ENCODE measurements around the gene CTSL.

The CTSL gene

DNA sequence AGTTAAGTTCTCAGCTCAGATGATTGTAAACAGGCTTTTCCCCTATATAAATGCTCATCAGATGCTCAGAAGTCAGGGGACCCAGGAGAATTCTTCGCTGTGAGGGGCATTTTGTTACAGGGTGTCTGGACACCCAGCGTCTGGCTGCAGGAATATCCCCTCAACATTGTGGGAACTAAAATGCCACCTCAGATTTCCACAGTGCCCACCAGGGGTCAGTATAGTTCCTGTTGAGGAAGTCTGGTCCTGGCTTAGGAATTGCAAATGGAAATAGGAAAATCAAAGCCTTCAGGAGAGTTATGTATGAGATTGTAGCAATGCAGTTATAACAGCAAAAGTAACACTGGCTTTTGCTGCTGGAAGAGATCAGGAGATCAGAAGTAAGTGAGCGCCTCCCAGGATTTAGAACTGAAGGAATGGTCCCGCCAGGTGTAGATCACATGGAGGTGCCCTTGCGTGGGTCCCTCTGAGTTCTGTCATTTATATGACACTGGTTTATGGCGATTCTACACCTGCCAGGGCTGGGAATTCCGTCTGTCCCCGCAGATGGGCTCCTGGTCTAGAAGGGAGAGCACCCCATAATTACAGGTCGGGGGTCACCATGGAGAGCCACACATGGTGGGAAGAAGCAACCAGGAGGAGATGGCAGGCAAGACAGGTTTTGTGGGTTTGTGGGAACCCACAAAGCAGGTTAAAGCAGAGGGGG, 47.1 kb upstream of the CTSL start:
- no peak overlapping the region for H3K27ac ChIP-seq (ENCODE audit: low read depth, low read length)
- H3K4me1 ChIP-seq (ENCODE audit: control insufficient read depth, low read length): no peaks in the 10 kb centered on the region
- H3F3A ChIP-seq (ENCODE audit: control insufficient read depth, insufficient read depth): no peaks in the 10 kb centered on the region
- H3K9me2 ChIP-seq (replicated peaks; ENCODE audit: control insufficient read depth, low read length): no peaks in the 10 kb centered on the region
- TF ChIP-seq, protein P1, sequence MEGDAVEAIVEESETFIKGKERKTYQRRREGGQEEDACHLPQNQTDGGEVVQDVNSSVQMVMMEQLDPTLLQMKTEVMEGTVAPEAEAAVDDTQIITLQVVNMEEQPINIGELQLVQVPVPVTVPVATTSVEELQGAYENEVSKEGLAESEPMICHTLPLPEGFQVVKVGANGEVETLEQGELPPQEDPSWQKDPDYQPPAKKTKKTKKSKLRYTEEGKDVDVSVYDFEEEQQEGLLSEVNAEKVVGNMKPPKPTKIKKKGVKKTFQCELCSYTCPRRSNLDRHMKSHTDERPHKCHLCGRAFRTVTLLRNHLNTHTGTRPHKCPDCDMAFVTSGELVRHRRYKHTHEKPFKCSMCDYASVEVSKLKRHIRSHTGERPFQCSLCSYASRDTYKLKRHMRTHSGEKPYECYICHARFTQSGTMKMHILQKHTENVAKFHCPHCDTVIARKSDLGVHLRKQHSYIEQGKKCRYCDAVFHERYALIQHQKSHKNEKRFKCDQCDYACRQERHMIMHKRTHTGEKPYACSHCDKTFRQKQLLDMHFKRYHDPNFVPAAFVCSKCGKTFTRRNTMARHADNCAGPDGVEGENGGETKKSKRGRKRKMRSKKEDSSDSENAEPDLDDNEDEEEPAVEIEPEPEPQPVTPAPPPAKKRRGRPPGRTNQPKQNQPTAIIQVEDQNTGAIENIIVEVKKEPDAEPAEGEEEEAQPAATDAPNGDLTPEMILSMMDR (IDR thresholded peaks at IDR 0.05; ENCODE audit: low read depth, low read length, poor library complexity, severe bottlenecking): peak; percentile 76
- no peak for TF ChIP-seq EZH2phosphoT487 (IDR thresholded peaks at IDR 0.05; ENCODE audit: borderline replicate concordance, low read length)
- no peaks in the 10 kb centered on the region for H4K20me1 ChIP-seq (ENCODE audit: control insufficient read depth, insufficient read depth, low read depth, low read length)
- no peak overlapping the region for H3K4me2 ChIP-seq (ENCODE audit: low read length)
- H3K9me3 ChIP-seq (ENCODE audit: control insufficient read depth, insufficient read depth, low read length): no peaks in the 10 kb centered on the region
- H3K79me2 ChIP-seq (ENCODE audit: control insufficient read depth, low read length): no peaks in the 10 kb centered on the region
- H3K4me3 ChIP-seq (ENCODE audit: low read length): no peak overlapping the region
- H3K27me3 ChIP-seq (ENCODE audit: control insufficient read depth, low read length): no peaks in the 10 kb centered on the region
- H3K36me3 ChIP-seq (ENCODE audit: control insufficient read depth, low read length): no peaks in the 10 kb centered on the region

DNA sequence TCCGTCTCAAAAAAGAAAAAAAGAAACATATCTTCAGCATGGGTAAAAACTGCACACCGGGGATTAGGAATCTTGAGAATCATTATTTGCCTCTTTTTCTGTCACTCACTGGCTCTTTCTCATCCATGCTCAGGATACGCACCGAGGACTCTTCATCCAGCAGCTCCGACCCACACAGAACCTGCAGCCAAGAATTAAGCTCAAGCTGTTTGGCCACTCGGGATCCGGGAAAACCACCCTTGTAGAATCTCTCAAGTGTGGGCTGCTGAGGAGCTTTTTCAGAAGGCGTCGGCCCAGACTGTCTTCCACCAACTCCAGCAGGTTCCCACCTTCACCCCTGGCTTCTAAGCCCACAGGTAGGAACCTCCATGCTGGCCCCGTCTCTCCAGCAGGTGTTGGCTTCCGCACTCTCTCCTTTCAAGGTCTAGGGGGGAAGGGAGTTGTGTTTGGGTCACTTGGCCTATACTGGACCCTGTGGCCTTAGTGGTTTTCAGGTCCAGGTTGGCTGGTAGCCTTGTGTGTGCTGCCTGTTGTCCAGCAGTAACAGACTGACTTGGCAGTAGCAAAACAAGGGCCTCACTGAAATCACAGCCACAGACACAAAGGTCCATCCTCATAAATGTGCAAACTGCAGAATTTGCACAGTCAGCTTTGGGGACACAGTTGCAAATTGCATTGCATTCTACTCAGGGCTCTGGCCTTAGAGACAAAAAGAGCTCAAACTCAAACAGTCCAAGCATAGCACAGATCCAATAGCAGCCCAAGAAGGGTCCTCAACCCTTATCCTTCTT, 44.5 kb upstream of the CTSL start:
- Histone ChIP-seq H4K20me1 (ENCODE audit: control insufficient read depth, insufficient read depth, low read depth, low read length) (no peaks in the 10 kb centered on the region), H3K4me3 (ENCODE audit: low read length) (no peak overlapping the region), H3K9me2 (replicated peaks; ENCODE audit: control insufficient read depth, low read length) (no peaks in the 10 kb centered on the region), H3K9me3 (ENCODE audit: control insufficient read depth, insufficient read depth, low read length) (no peaks in the 10 kb centered on the region), H3K79me2 (ENCODE audit: control insufficient read depth, low read length) (no peaks in the 10 kb centered on the region), H3K27ac (ENCODE audit: low read depth, low read length) (no peak overlapping the region), H3F3A (ENCODE audit: control insufficient read depth, insufficient read depth) (no peaks in the 10 kb centered on the region), H3K4me1 (ENCODE audit: control insufficient read depth, low read length) (no peaks in the 10 kb centered on the region), H3K36me3 (ENCODE audit: control insufficient read depth, low read length) (no peaks in the 10 kb centered on the region), H3K27me3 (ENCODE audit: control insufficient read depth, low read length) (no peaks in the 10 kb centered on the region), H3K4me2 (ENCODE audit: low read length) (no peak overlapping the region)
- TF ChIP-seq, protein P1 (IDR thresholded peaks at IDR 0.05; ENCODE audit: low read depth, low read length, poor library complexity, severe bottlenecking): no peak
- TF ChIP-seq EZH2phosphoT487 (IDR thresholded peaks at IDR 0.05; ENCODE audit: borderline replicate concordance, low read length): no peak

DNA sequence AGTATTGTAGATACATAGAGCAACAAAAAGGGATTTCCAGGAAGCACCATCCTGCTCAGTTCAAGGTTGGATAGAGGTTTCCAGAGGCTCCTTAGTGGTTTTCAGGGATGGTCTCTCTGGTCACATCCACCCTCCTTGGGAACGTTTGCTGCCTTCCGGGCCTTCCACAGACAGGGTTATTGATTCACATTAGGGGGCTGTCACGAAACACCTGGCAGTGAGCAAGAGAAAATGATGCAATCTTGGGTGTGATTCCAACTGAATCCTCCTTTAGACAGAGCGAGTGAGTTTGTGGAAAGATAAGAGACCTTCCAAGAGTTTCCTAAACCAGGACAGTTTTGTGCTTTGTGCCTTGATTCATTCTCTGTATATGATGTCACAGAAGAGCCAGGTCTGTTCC, 43.8 kb upstream of the CTSL start:
- Histone ChIP-seq H3K27me3 (ENCODE audit: control insufficient read depth, low read length) (no peaks in the 10 kb centered on the region), H4K20me1 (ENCODE audit: control insufficient read depth, insufficient read depth, low read depth, low read length) (no peaks in the 10 kb centered on the region), H3F3A (ENCODE audit: control insufficient read depth, insufficient read depth) (no peaks in the 10 kb centered on the region), H3K9me2 (replicated peaks; ENCODE audit: control insufficient read depth, low read length) (no peaks in the 10 kb centered on the region), H3K36me3 (ENCODE audit: control insufficient read depth, low read length) (no peaks in the 10 kb centered on the region), H3K9me3 (ENCODE audit: control insufficient read depth, insufficient read depth, low read length) (no peaks in the 10 kb centered on the region), H3K79me2 (ENCODE audit: control insufficient read depth, low read length) (no peaks in the 10 kb centered on the region), H3K4me3 (ENCODE audit: low read length) (no peak overlapping the region), H3K4me1 (ENCODE audit: control insufficient read depth, low read length) (no peaks in the 10 kb centered on the region), H3K27ac (ENCODE audit: low read depth, low read length) (no peak overlapping the region), H3K4me2 (ENCODE audit: low read length) (no peak overlapping the region)
- TF ChIP-seq, protein P1 (IDR thresholded peaks at IDR 0.05; ENCODE audit: low read depth, low read length, poor library complexity, severe bottlenecking): no peak
- TF ChIP-seq EZH2phosphoT487 (IDR thresholded peaks at IDR 0.05; ENCODE audit: borderline replicate concordance, low read length): no peak

All from DOHH2 (cell line).